ENCODE data around the gene PADI2.

DNA sequence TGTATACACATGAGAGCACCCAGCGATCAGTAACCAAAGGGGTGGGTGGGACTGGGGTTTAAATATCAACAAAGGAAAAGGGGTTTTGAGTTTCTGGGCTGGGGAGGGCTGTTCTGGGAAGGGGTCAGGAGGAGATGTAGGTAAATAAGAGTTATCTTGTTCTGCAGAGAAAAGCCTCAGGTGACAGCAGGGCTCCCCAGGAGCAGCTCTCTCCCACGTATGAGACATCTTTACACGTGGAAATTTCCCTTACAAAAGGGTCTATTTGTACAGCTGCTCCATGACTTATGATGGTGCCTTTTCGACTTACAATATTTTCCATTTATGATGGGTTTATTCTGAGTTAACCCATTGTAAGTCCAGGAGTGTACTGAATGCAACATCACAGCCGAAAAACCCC is 16.3 kb upstream of the PADI2 start:
- TF ChIP-seq CTCF (conservative IDR thresholded peaks at IDR 0.05) (no peak), EZH2 (IDR thresholded peaks at IDR 0.05; ENCODE audit: low read depth) (no peak)

All from PC-9 (cell line).